Thymus (tissue), 11 donors: ENCODE measurements around the gene SPTLC2. TPM values are rescaled to one million over a fixed set of nuclear protein-coding genes. Genes with fewer than 3 reads are reported as not detected.
A peak's percentile ranks its signal among the peaks of the same experiment; 100 is the strongest.

Source experiments
- DNase-seq, 9 donors: peaks; one replicate each; pipeline ENCODE4 v3.0.0-alpha.2; 2013; ENCODE audit warnings: low spot score in 9 of 9, low read depth in 6 of 9, missing footprints in 1 of 9
- H3K27ac ChIP-seq, 2 donors: one replicate each; pipeline ENCODE4 v1.5.1; 2013; ENCODE audit warnings: control low read depth in 1 of 2, low read depth in 1 of 2, low read length in 1 of 2, mild to moderate bottlenecking in 1 of 2, moderate library complexity in 1 of 2
- H3K27me3 ChIP-seq, 2 donors: one replicate each; pipeline ENCODE4 v1.5.1; 2013; ENCODE audit warnings: low read length in 1 of 2; ENCODE audit not compliant: control insufficient read depth in 2 of 2, insufficient read depth in 1 of 2
- H3K36me3 ChIP-seq, 2 donors: one replicate each; pipeline ENCODE4 v1.5.1; 2013; ENCODE audit warnings: low read length in 1 of 2, mild to moderate bottlenecking in 1 of 2, moderate library complexity in 1 of 2; ENCODE audit not compliant: control insufficient read depth in 2 of 2, insufficient read depth in 2 of 2
- H3K4me1 ChIP-seq, 2 donors: one replicate each; pipeline ENCODE4 v1.5.1; 2013; ENCODE audit warnings: low read length in 2 of 2; ENCODE audit not compliant: control insufficient read depth in 2 of 2, insufficient read depth in 2 of 2
- H3K4me3 ChIP-seq, 2 donors: one replicate each; pipeline ENCODE4 v1.5.1; 2013; ENCODE audit warnings: low read length in 2 of 2, control low read depth in 1 of 2, mild to moderate bottlenecking in 1 of 2
- H3K9me3 ChIP-seq, 2 donors: one replicate each; pipeline ENCODE4 v1.5.1; 2013; ENCODE audit warnings: low read length in 1 of 2, mild to moderate bottlenecking in 1 of 2; ENCODE audit not compliant: control insufficient read depth in 2 of 2, insufficient read depth in 1 of 2
- WGBS: extraction: QIAGEN DNeasy Blood & Tissue Kit; methylation state at CpG from one replicate; pipeline ENCODE4 v1.1.7; 2013; 5-methylcytosine and 5-hydroxymethylcytosine counted together
- polyA plus RNA-seq: library from polyadenylated mRNA; stranded (reverse); fragments of 200-250 nt; gene quantifications from one replicate; pipeline ENCODE4 v1.2.3, GENCODE V29; 2013
- total RNA-seq: library from RNA; stranded (reverse); fragments of 120-200 nt; gene quantifications from one replicate; pipeline ENCODE4 v1.2.4, GENCODE V29; 2013
- donor health status: healthy.

The SPTLC2 gene
- total and polyA plus RNA-seq, 2 donors: 7.1 to 13.5 TPM

DNA sequence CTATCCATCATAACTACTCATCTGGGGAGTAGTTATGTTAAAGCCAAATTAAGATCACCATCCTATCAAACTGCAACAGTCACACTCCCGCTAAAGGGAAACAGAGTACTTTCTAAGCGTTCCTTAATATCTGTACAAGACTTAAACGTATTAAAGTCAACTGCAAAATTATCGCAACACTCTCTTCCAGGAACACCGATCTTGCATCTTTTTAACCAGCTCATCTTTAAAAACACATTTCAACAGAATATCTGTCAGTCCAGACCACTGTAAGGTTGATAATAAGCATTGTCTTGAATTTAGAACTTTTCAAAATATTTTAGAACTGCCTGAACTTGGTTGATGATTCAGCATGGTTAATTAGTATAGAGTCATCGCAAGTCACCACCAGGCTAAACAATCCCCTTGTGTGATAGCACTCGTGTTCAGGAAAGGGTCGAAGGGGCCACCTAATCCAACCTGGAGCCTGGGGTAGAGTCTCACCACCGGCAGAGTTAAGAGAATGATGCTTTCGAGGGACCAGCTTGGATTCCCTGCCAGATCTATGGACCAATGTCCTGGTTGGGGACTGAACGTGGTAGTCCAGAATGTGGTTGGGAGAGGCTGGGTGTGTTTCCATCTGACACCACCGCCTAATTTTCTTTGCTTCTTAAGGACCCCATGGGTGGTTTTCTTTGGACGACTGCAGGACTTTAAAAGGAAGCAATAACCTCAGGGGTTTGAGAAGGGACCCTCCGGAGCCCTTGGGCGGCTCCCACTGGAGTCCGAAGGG, 890 bp downstream of the SPTLC2 start:
- Histone ChIP-seq H3K9me3 (no peaks in the 10 kb centered on the region), H3K27me3 (no peaks in the 10 kb centered on the region), H3K4me3 (peak overlapping the region; percentile 75 to 78), H3K36me3 (no peaks in the 10 kb centered on the region), H3K27ac (no peak overlapping the region), H3K4me1 (peaks cover 0 to 7% of the 10 kb centered on the region in 2 donors)
- 2% methylated on average over 16 of the region's 16 CpGs for WGBS
- peak in 3 of 9 donors; percentile 13 to 39 (median 15) for DNase-seq

DNA sequence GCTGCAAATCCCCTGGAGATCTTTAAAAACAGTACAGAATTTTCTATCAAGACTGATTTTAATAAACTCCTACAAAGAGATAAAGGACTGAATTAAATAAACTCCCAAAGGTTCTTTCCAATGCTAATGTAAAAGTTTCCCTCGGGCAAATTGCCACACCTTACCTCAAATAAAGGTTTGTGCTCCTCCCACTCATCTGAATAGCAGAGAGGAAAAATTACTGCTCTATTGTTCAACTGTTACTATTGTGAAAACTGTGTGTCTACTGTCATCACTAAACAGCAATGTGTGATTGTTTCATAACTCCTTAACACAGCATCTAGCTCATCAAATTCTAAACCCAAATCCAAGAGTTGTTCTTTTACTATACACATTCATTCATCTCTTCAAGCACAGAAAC, 3.2 kb downstream of the SPTLC2 start:
- H3K36me3 ChIP-seq: no peaks in the 10 kb centered on the region
- WGBS: 44% methylated on average over 1 of the region's 1 CpG
- no peaks in the 10 kb centered on the region for H3K27me3 ChIP-seq
- peaks cover 0 to 7% of the 10 kb centered on the region in 2 donors for H3K4me1 ChIP-seq
- no peak overlapping the region for H3K4me3 ChIP-seq
- DNase-seq: no peak
- no peak overlapping the region for H3K27ac ChIP-seq
- H3K9me3 ChIP-seq: no peaks in the 10 kb centered on the region

DNA sequence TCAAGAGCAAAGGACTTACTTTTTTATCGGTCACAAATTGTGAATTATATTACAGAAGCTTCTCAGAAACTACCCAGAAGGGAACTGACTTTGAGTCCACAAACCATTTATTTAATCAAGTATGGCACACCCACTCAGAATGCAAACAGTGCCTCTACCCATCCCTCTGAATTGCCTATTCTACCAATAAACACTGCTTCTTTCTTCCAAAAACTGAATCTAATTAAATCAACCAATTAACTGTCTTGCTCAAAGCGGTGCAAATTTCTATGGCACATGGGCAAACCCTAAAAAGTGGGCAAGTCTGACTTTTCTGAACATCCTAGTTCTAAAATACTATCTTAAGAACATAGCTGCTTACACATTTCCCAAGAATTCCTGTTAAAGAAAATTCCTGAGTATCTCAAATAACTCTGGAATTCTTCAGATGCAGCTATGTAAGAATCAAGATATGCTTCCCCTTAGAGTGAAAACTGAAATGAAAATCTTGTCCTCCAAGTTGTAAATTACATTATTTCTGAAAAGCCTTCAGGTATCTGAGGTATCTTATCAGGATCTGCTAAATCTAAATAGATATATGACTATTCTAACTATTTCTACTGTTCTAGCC, 4.3 kb downstream of the SPTLC2 start:
- no peak overlapping the region for H3K4me3 ChIP-seq
- no peak for DNase-seq
- H3K27ac ChIP-seq: no peak overlapping the region
- whole genome bisulfite sequencing: 96% methylated on average over 2 of the region's 2 CpGs
- H3K27me3 ChIP-seq: no peaks in the 10 kb centered on the region
- H3K9me3 ChIP-seq: no peaks in the 10 kb centered on the region
- no peaks in the 10 kb centered on the region for H3K36me3 ChIP-seq
- peaks cover 0 to 12% of the 10 kb centered on the region in 2 donors for H3K4me1 ChIP-seq

DNA sequence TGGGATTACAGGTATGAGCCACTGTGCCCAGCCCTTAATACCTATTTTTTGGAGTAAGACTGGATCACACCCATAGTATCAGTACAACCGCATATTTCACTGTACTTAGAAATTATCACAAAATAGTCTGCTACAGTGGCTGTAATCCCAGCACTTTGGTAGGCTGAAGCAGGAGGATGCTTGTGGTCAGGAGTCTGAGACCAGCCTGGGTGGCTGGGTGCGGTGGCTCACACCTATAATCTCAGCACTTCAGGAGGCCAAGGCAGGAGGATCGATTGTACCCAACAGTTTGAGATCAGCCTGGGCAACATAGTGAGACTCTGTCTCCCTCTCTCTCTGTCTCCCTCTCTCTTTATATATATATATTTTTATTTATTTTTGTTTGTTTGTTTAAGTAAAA, 5.9 kb downstream of the SPTLC2 start:
- no peaks in the 10 kb centered on the region for H3K27me3 ChIP-seq
- H3K36me3 ChIP-seq: no peaks in the 10 kb centered on the region
- no peak for DNase-seq
- peaks cover 0 to 7% of the 10 kb centered on the region in 2 donors for H3K4me1 ChIP-seq
- no peak overlapping the region for H3K27ac ChIP-seq
- H3K4me3 ChIP-seq: no peak overlapping the region
- H3K9me3 ChIP-seq: no peaks in the 10 kb centered on the region
- 81% methylated on average over 3 of the region's 3 CpGs for WGBS

DNA sequence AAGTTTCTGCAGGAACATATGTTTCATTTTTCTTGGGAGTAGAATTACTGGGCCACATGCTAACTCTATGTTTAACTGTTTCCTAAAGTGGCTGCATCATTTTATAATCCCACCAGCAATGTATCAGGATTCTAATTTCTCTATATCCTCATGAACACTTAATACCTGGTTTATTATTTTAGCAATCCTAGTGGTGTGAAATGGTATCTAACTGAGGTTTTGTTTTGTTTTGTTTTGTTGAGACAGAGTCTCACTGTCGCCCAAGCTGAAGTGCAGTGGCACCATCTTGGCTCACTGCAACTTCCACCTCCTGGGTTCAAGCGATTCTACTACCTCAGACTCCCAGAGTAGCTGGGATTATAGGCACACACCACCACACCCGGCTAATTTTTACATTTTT, 6.5 kb downstream of the SPTLC2 start:
- WGBS: 98% methylated on average over 3 of the region's 3 CpGs
- peaks cover 2 to 9% of the 10 kb centered on the region in 2 donors for H3K4me1 ChIP-seq
- no peak for DNase-seq
- H3K4me3 ChIP-seq: no peak overlapping the region
- no peaks in the 10 kb centered on the region for H3K27me3 ChIP-seq
- no peaks in the 10 kb centered on the region for H3K36me3 ChIP-seq
- no peak overlapping the region for H3K27ac ChIP-seq
- no peaks in the 10 kb centered on the region for H3K9me3 ChIP-seq

DNA sequence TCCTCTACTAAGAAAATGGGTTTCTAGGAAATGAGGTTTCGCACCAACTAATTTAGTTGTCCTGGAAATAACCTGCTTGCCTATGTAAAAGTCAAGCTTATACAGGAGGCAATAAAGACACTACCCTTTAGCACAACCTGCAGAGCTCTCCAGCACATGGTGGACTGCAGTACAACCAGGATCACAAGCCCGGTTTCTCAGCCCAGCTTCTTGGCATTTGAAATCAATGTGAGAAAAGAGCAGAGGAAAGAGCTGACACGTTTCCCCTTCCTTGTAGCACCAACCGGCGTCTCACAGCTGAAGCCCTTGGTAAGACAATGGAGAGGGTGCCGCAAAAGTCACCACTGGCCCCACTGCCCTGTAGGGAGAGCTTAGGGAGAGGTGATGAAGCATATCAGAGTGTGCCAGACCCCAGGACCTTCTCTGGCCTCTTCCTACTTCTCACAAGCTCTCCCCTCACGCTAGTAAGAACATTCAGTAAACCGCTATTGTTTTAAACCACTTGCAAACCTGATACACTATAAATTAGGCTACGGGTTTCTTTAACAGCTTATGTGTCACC, 8.6 kb downstream of the SPTLC2 start:
- Histone ChIP-seq H3K4me3 (no peak overlapping the region), H3K4me1 (peaks cover 2 to 12% of the 10 kb centered on the region in 2 donors), H3K9me3 (no peaks in the 10 kb centered on the region), H3K36me3 (no peaks in the 10 kb centered on the region), H3K27ac (peak overlapping the region in 1 of 2 donors; percentile 49), H3K27me3 (no peaks in the 10 kb centered on the region)
- 22% methylated on average over 9 of the region's 9 CpGs for WGBS
- peak in 2 of 9 donors; percentile 18 to 38 for DNase-seq

DNA sequence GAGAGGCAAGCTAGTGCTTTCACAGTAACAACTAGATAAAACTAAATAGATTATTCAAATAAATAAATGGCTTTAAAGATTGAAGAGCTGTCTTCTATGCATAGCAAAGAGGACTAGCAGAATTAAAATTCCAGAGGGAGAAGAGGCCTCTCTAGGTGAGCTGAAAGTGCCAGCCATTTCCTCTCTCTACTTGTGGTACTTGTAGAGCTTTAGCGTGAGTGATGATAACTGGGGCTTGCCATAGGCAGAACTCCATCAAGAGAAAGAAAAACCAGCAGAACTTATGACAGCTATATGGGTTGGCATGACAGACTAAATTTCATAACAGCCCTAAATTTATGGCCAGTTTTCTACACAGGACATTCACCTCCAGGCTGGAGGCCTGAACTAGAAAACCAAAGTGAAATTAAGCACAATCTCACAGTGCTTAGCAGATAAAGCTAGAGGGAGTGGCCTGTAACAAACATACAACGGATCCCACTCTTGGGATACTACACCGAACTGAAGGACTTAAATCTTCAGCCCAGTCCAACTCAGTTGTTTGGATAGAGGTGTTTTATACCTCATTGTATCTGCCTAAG, 11.0 kb downstream of the SPTLC2 start:
- Histone ChIP-seq H3K9me3 (no peaks in the 10 kb centered on the region), H3K4me3 (no peak overlapping the region), H3K36me3 (no peaks in the 10 kb centered on the region), H3K27me3 (no peaks in the 10 kb centered on the region), H3K27ac (no peak overlapping the region), H3K4me1 (peaks cover 2 to 12% of the 10 kb centered on the region in 2 donors)
- WGBS: 55% methylated on average over 3 of the region's 3 CpGs
- no peak for DNase-seq

DNA sequence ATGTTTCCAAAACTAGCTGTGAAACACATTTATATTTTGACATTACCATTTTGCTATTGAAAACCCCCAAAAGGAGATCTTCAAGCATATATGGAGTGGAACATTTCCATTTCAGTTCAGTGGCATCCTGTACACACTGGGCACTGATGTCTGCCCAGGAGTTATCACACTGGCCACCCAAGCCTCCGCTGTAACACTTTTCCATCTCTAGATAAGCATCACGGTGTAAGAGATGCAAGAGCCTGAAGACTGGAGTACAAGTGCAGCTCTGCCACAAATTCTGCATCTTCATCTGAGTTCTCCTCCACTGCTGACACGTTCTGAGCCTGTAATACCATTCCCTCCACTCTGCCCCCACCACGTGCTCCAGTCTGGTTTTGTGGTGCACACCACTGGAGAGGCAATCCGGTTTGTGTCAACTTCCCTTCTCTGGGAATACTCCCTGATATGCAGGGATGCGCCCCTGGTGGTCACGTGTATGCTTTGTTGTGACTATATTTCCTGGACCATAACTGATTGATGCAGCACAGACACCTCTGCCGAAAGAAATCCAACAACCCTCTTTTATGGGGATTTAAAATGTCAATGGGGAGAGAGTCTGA, 12.7 kb downstream of the SPTLC2 start:
- no peaks in the 10 kb centered on the region for H3K9me3 ChIP-seq
- H3K27me3 ChIP-seq: no peaks in the 10 kb centered on the region
- peaks cover 2 to 12% of the 10 kb centered on the region in 2 donors for H3K4me1 ChIP-seq
- no peak overlapping the region for H3K4me3 ChIP-seq
- no peak overlapping the region for H3K27ac ChIP-seq
- WGBS: 33% methylated on average over 8 of the region's 8 CpGs
- no peaks in the 10 kb centered on the region for H3K36me3 ChIP-seq
- no peak for DNase-seq

DNA sequence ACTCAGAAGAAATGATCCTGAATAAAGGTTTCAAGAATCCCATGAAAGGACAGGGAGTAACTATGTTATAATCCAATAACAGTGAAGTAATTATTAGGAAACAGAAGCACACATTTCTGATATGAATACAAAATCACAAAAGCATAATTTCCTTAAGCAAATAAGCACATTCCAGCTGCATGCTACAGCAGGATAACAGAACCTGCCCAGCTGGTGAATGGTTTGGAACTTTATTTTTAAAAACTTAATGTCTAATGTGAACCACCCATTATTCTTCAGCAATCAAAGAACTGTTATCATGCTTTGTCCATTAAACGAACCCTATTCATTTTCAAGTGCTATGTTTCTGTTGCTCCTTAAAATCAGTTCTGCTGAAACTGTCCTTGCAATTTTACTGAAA, 13.4 kb downstream of the SPTLC2 start:
- peaks cover 2 to 14% of the 10 kb centered on the region in 2 donors for H3K4me1 ChIP-seq

More for the DNA sequence above, 13.4 kb downstream of the SPTLC2 start:
- H3K9me3 ChIP-seq: no peaks in the 10 kb centered on the region
- WGBS: 95% methylated on average over 1 of the region's 1 CpG
- H3K27ac ChIP-seq: no peak overlapping the region
- DNase-seq: no peak
- no peaks in the 10 kb centered on the region for H3K36me3 ChIP-seq
- H3K4me3 ChIP-seq: no peak overlapping the region
- H3K27me3 ChIP-seq: no peaks in the 10 kb centered on the region
